Posterior vena cava (tissue), 2 donors: Measurements from ENCODE around the gene ZSCAN16. TPM values are rescaled to one million over a fixed set of nuclear protein-coding genes. Genes with fewer than 3 reads are reported as not detected.

Experiments used
- DNase-seq: peaks from one replicate; pipeline ENCODE4 v3.0.0-alpha.2; 2020; ENCODE audit warnings: low spot score
- intact Hi-C, 2 donors: fragments of 100-400 bp; cut with DNase I; formaldehyde crosslinking; loops; one replicate each; pipeline versions ENCODE4 v1.14.1 to v1.14.2; 2022 to 2023
- total RNA-seq, 2 donors: library from RNA; stranded (reverse); fragmentation: NEBNext Ultra II Directional; extraction: Animal tissue kit (Norgen Biotek cat#: 25700); gene quantifications; one replicate each; pipeline ENCODE4 v1.2.1, GENCODE V29; 2021
- donor health status: DM: yes; HTN: yes; CAD: no.
- donor health status: DM: yes; HTN: yes; CAD: no.

Gene ZSCAN16
- total RNA-seq, 2 donors from 2014 or later: 4.8 to 5.3 TPM

DNA sequence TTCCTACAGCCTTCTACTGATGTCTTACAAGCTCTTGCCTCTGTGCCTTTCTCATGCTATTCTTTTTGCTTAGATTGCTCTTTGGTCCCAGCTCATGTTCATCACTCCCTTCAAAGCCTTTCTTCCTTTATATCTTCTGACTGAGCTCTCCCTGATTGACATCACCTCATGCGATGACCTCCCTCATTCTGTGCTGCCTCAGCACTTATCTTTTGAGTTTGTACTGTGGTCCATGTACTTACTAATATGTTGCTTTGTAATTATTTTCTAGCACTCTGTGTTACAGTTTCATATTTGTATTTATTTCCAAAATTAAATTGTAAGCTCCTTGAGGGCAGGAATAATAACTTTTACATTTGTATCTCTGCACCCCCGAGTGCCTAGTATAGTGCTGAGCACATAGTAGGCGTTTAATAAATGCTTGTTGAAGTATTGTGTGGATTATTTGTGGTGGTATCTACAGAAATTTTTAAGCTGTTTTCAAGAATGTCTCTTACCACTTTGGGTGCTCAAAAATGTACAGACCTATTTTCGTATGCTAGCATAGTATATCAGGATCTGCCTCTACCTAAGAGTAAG is 34.7 kb downstream of the ZSCAN16 start:
- DNase-seq: no peak
- intact Hi-C loops: loop anchor here in 1 of 2 donors (10.0 kb wide), 1 partner anchor 384 kb away; no protein-coding TSS in a partner anchor

- intact Hi-C loops: no loop called here
- DNase-seq: no peak
Observed at GRCh38 chr6:28160233-28160632, 35.8 kb downstream of the ZSCAN16 start.

GRCh38 chr6:28161410-28162079 is 37.1 kb downstream of the ZSCAN16 start:
- intact Hi-C loops: no loop called here

GRCh38 chr6:28165563-28165962 is 41.2 kb downstream of the ZSCAN16 start:
- intact Hi-C loops: no loop called here
- DNase-seq: no peak

More at GRCh38 chr6:28161410-28162079, 37.1 kb downstream of the ZSCAN16 start:
- peak; percentile 91 for DNase-seq

DNA sequence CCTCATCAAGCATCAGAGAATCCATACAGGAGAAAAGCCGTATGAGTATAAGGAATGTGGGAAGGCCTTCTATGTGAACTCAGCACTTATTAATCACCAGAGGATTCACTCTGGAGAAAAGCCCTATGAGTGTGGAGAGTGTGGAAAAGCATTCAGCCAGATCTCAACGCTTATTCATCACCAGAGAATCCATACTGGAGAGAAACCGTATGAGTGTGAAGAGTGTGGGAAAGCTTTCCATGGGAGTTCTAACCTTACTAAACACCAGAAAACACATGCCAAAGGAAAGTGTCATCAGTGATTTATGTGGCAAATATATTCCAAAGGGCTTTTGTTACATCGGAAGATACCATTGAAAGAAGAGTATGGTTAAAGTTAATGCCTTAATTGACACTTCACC is 42.7 kb downstream of the ZSCAN16 start:
- intact Hi-C loops: no loop called here
- no peak for DNase-seq

- intact Hi-C loops: no loop called here
- no peak for DNase-seq
Observed at GRCh38 chr6:28167926-28168325, 43.5 kb downstream of the ZSCAN16 start.

GRCh38 chr6:28171271-28171670 is 46.9 kb downstream of the ZSCAN16 start:
- intact Hi-C loops: no loop called here
- DNase-seq: no peak

DNA sequence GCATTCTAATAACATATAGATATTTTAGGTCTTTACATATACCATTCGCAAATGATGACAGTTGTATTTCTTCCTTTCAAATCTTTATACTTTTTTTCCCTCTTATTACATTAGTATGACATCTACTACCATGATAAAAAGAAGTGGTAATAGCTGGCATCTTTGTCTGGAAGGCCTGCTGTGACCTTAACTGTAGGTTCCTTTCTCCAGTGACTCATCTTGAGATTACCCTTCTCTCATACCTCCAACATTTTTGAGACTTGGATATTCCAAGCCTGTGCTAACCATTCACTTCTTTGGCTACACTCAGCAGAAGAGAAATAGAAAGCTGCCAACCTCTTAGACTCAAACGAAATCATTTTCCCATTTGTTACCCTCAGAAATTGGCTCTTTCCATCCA is 47.6 kb downstream of the ZSCAN16 start:
- no peak for DNase-seq
- intact Hi-C loops: no loop called here

- no peak for DNase-seq
- intact Hi-C loops: no loop called here
Observed at GRCh38 chr6:28176373-28176772, 52.0 kb downstream of the ZSCAN16 start.

Other genes starting within 250 kb of the ZSCAN16 start
- not detected for gene OR2B2, start 212.2 kb upstream of the ZSCAN16 start, total RNA-seq
- gene OR2B6, start 167.4 kb upstream of the ZSCAN16 start, total RNA-seq: not detected
- gene ZNF165, start 44.0 kb upstream of the ZSCAN16 start, total RNA-seq: under 1 TPM; 0.42 to 0.48 TPM
- 10 to 100 TPM; 16.9 to 18.6 TPM for gene ZKSCAN8, start 17.3 kb downstream of the ZSCAN16 start, total RNA-seq
- gene ZSCAN9, start 100.7 kb downstream of the ZSCAN16 start, total RNA-seq: 10 to 100 TPM in 1 of 2 donors, 1 to 10 TPM in 1; 9.2 to 10.4 TPM
- gene ZKSCAN4, start 127.7 kb downstream of the ZSCAN16 start, total RNA-seq: 1 to 10 TPM; 3.1 to 5.6 TPM
- gene NKAPL, start 134.7 kb downstream of the ZSCAN16 start, total RNA-seq: 1 to 10 TPM; 2.7 to 2.8 TPM
- 10 to 100 TPM; 15.8 to 18.8 TPM for gene ZSCAN26, start 142.5 kb downstream of the ZSCAN16 start, total RNA-seq
- 1 to 10 TPM; 6.0 to 6.4 TPM for gene PGBD1, start 157.0 kb downstream of the ZSCAN16 start, total RNA-seq
- 10 to 100 TPM; 13.1 to 14.6 TPM for gene ZSCAN31, start 211.5 kb downstream of the ZSCAN16 start, total RNA-seq
- gene ZKSCAN3, start 225.3 kb downstream of the ZSCAN16 start, total RNA-seq: 1 to 10 TPM; 4.0 to 4.5 TPM